Memory B cell (primary cell): Measurements from ENCODE around the gene SH2B2.
"Not testable (repeated sequence)": the region's sequence is repeated elsewhere in the genome, so short reads cannot be mapped to it uniquely, and the experiment has no call there.

ENCODE experiments used
- ATAC-seq: fragments of 150-1000 bp; cut with Tn5 transposase; 2 replicates; pipeline ENCODE4 v1.10.0; 2021; ENCODE audit warnings: low read depth, mild to moderate bottlenecking, moderate library complexity
- DNase-seq, 2 donors: peaks; one replicate each; pipeline ENCODE4 v3.0.0; 2022; ENCODE audit warnings: low spot score in 2 of 2
- H3K27ac Mint-ChIP-seq: one replicate; pipeline ENCODE4 v1.8.0; 2022; ENCODE audit warnings: mild to moderate bottlenecking, moderate library complexity, mixed read lengths
- H3K27me3 Mint-ChIP-seq: one replicate; pipeline ENCODE4 v1.8.0; 2022; ENCODE audit warnings: mixed read lengths
- H3K36me3 Mint-ChIP-seq: one replicate; pipeline ENCODE4 v1.8.0; 2022; ENCODE audit warnings: mild to moderate bottlenecking, mixed read lengths
- H3K4me1 Mint-ChIP-seq: one replicate; pipeline ENCODE4 v1.8.0; 2022; ENCODE audit warnings: mixed read lengths
- H3K4me3 Mint-ChIP-seq: one replicate; pipeline ENCODE4 v1.8.0; 2022; ENCODE audit warnings: mild to moderate bottlenecking, moderate library complexity, mixed read lengths
- H3K9me3 Mint-ChIP-seq: one replicate; pipeline ENCODE4 v1.8.0; 2022; ENCODE audit warnings: mixed read lengths

SH2B2 gene

GRCh38 chr7:102300643-102301221 lies 14.1 kb downstream of the SH2B2 start:
- no peaks in the 10 kb centered on the region for H3K27me3 Mint-ChIP-seq
- no peaks in the 10 kb centered on the region for H3K9me3 Mint-ChIP-seq
- H3K27ac Mint-ChIP-seq: peak overlapping the region; percentile 50
- peaks cover 14% of the 10 kb centered on the region for H3K36me3 Mint-ChIP-seq
- ATAC-seq: no peak
- H3K4me1 Mint-ChIP-seq: peaks cover 44% of the 10 kb centered on the region
- no peak for DNase-seq
- no peak overlapping the region for H3K4me3 Mint-ChIP-seq

- H3K36me3 Mint-ChIP-seq: peaks cover 14% of the 10 kb centered on the region
- DNase-seq, H3K4me3 Mint-ChIP-seq, H3K27ac Mint-ChIP-seq, ATAC-seq, H3K27me3 Mint-ChIP-seq, H3K9me3 Mint-ChIP-seq: not testable (repeated sequence)
- H3K4me1 Mint-ChIP-seq: peaks cover 38% of the 10 kb centered on the region
Observed at GRCh38 chr7:102301367-102301766, 14.7 kb downstream of the SH2B2 start.

- Mint-ChIP-seq H3K4me1 (peaks cover 40% of the 10 kb centered on the region), H3K4me3 (no peak overlapping the region), H3K27me3 (no peaks in the 10 kb centered on the region), H3K9me3 (no peaks in the 10 kb centered on the region), H3K27ac (no peak overlapping the region), H3K36me3 (peaks cover 14% of the 10 kb centered on the region)
- DNase-seq (no peak), ATAC-seq (no peak)
Observed at GRCh38 chr7:102302025-102302424, 15.4 kb downstream of the SH2B2 start.

GRCh38 chr7:102303669-102304422 lies 17.2 kb downstream of the SH2B2 start:
- H3K9me3 Mint-ChIP-seq: no peaks in the 10 kb centered on the region
- H3K4me1 Mint-ChIP-seq: peaks cover 32% of the 10 kb centered on the region
- peak overlapping the region; percentile 49 for H3K4me3 Mint-ChIP-seq

DNA sequence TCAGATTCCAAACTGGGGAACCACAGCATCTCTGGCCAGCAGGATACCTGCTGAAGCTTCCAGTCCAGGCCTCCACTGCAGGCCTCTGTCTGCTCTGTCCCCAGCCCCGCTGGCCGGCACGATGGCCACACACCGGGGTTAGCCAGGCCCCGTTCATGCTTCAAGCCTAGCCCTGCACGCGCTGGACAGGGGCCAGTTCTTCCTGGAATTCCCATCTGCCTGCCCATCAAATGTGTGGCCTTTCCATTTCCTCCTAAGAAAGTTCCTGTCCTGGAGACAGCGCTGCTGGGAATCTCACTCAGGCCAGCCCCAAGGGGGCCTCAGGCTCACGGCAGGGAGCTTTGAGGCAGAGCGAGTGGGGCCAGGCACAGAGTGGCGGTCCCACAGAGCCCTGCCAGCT lies 18.0 kb downstream of the SH2B2 start:
- Mint-ChIP-seq H3K4me1 (peaks cover 34% of the 10 kb centered on the region), H3K4me3 (no peak overlapping the region), H3K27me3 (no peaks in the 10 kb centered on the region), H3K36me3 (peaks cover 14% of the 10 kb centered on the region), H3K9me3 (no peaks in the 10 kb centered on the region), H3K27ac (no peak overlapping the region)
- ATAC-seq: no peak
- DNase-seq: no peak

More at GRCh38 chr7:102303669-102304422, 17.2 kb downstream of the SH2B2 start:
- H3K36me3 Mint-ChIP-seq: peaks cover 10% of the 10 kb centered on the region
- DNase-seq (no peak), ATAC-seq (no peak)
- no peaks in the 10 kb centered on the region for H3K27me3 Mint-ChIP-seq
- peak overlapping the region; percentile 81 for H3K27ac Mint-ChIP-seq

GRCh38 chr7:102305414-102306268 lies 19.0 kb downstream of the SH2B2 start:
- H3K4me1 Mint-ChIP-seq: peaks cover 37% of the 10 kb centered on the region
- peak overlapping the region; percentile 66 for H3K4me3 Mint-ChIP-seq
- H3K27ac Mint-ChIP-seq: peak overlapping the region; percentile 94
- peak; percentile 1 for ATAC-seq
- no peaks in the 10 kb centered on the region for H3K27me3 Mint-ChIP-seq
- DNase-seq: no peak
- no peaks in the 10 kb centered on the region for H3K9me3 Mint-ChIP-seq
- peaks cover 18% of the 10 kb centered on the region for H3K36me3 Mint-ChIP-seq

DNA sequence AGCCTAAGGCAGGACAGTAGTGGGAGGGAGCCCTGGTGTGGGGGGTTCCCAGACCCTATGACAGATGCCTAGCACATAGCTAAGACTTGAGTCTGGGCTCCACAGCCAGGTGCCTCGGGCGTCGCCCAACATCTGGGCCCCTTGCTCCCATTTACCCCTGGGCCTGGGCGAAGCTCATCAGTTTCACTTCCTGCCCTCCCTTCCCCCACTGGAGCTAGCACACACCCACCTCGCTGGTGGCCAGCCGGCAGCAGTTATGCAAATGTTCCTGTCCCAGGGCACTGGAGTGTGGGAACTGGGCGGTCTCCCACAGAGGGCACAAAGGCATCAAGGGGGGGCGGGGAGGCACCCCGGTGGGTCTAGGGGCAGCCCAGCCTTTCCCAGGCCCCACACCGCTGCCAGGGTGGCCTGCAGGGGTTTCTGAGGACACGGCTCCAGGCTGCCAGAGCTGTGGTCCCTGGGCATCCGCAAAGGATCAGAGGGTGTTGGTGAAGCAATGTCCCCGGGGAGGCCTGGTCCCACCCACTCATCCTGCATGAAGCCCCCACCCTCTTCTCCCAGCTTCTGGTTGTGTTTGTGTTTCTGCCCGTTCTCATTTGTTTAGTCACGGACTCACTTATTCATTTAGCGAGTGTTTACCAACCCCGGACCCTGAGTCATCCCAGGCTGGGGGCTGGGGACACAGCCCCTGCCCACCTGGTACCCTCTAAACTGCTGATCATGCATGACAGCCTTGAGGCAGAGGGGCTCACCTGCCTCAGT lies 20.4 kb downstream of the SH2B2 start:
- DNase-seq (peak; percentile 68 to 81), ATAC-seq (peak; percentile 88)
- Mint-ChIP-seq H3K4me1 (peaks cover 41% of the 10 kb centered on the region), H3K4me3 (peak overlapping the region; percentile 78), H3K27me3 (no peaks in the 10 kb centered on the region), H3K27ac (peak overlapping the region; percentile 94), H3K9me3 (no peaks in the 10 kb centered on the region), H3K36me3 (peaks cover 24% of the 10 kb centered on the region)

DNA sequence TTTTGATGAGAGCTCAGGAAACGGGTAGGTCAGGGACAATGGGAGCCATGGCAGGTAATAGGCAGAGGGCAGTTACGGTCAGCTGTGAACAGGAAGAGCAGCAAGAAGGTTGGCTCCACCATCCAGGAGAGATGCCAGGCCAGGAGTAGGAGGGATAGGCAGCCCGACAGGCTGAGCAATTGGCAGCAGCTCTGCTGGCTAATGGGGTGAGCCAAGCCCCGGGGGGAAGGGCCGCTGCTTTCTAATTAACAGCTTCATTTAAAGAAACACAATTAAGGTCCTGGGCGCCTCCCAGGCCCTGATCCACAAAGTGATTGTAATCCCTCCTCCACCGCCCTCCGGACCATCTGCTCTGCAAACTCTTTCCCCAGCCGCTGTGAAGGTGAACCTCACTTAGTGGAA lies 23.7 kb downstream of the SH2B2 start:
- Mint-ChIP-seq H3K27me3 (no peaks in the 10 kb centered on the region), H3K9me3 (no peaks in the 10 kb centered on the region), H3K4me1 (peaks cover 25% of the 10 kb centered on the region), H3K4me3 (no peak overlapping the region), H3K27ac (no peak overlapping the region), H3K36me3 (peaks cover 17% of the 10 kb centered on the region)
- ATAC-seq (no peak), DNase-seq (no peak)

DNA sequence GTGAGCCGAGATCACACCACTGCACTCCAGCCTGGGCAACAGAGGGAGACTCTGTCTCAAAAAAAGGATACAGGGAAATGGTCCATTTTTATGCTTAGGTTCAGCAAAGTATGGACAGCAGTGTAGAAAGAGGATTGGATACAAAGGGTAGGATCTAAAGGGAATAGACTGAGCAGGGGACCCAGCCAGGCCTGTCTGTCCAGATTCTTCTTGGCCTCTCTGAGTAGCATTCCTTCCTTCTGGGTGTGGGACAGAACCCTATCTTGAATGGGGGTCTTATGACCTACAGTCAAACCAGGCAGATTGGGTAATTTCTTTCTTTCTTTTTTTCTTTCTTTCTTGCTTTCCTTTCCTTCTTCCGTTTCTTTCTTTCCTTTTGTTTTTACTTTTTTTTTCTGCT lies 25.6 kb downstream of the SH2B2 start:
- H3K4me3 Mint-ChIP-seq: no peak overlapping the region
- no peak for DNase-seq
- no peaks in the 10 kb centered on the region for H3K27me3 Mint-ChIP-seq
- H3K4me1 Mint-ChIP-seq: peaks cover 20% of the 10 kb centered on the region
- H3K27ac Mint-ChIP-seq: peak overlapping the region; percentile 48
- peaks cover 24% of the 10 kb centered on the region for H3K36me3 Mint-ChIP-seq
- ATAC-seq: no peak
- no peaks in the 10 kb centered on the region for H3K9me3 Mint-ChIP-seq

- Mint-ChIP-seq H3K4me1 (peaks cover 18% of the 10 kb centered on the region), H3K36me3 (peaks cover 31% of the 10 kb centered on the region), H3K27me3 (no peaks in the 10 kb centered on the region), H3K9me3 (no peaks in the 10 kb centered on the region), H3K27ac (no peak overlapping the region), H3K4me3 (no peak overlapping the region)
- no peak for DNase-seq
- no peak for ATAC-seq
Observed at GRCh38 chr7:102313997-102314780, 27.5 kb downstream of the SH2B2 start.

DNA sequence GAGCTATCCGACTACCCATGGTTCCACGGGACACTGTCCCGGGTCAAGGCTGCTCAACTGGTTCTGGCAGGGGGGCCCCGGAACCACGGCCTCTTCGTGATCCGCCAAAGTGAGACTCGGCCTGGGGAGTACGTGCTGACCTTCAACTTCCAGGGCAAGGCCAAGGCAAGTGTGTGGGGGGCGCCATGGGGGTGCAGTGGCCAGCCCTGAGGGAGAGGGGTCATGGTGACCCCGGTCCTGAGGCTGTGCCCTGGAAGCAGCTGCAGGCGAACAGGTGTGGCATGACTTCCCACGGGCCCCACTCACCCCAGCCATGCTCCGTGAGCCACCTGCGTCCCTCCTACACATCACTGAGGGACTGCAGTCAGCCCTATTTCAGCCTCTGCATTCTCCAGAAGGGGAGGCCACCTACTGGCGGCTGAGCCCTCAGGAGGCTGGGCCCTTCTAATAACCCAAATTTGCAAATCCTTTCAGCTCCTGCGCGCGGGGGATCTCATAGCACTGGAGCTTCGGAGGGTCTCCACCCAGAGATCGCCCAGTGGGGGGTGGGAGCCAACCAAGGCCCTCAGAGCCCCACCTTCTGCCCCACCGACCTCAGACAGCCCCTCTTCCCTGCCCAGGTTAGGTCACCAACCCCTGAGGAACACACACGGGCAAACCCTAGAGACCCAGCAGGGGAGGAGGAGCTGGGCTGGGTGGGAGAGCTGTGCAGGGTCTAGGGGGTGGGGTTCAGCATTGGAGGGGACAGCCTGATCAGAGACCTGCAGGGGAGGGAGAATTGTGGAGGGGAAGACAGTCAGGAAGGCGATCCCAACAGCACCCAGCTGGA lies 30.8 kb downstream of the SH2B2 start:
- Mint-ChIP-seq H3K36me3 (peaks cover 31% of the 10 kb centered on the region), H3K4me3 (no peak overlapping the region), H3K4me1 (peaks cover 26% of the 10 kb centered on the region), H3K27me3 (no peaks in the 10 kb centered on the region), H3K9me3 (no peaks in the 10 kb centered on the region), H3K27ac (peak overlapping the region; percentile 25)
- DNase-seq: no peak
- peak; percentile 40 for ATAC-seq

DNA sequence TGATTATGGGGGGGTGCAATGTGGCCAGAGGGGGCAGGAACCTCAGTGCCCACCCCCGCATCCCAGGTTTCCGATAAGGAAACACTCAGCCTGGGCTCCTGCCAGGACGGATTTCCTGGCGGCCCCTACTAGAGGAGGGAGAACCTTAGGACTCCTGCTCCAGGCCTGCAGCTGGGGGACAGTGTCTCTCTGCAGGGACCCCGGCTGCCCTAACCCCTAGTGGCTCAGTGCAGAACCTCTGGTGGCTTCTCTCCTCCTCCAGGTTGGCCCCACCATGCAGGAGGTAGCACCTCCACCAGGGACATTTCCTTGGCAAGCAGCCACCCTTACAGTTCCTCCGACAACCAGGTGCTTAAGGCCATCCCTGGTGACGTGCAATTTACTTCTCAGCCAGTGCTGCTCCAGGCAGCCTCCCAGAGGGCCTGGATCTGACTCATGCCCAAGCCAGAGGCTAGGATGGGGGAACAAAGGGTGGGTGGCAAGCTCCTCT lies 31.9 kb downstream of the SH2B2 start:
- ATAC-seq (no peak), DNase-seq (no peak)
- Mint-ChIP-seq H3K27me3 (no peaks in the 10 kb centered on the region), H3K4me3 (no peak overlapping the region), H3K36me3 (peaks cover 37% of the 10 kb centered on the region), H3K4me1 (peaks cover 27% of the 10 kb centered on the region), H3K9me3 (no peaks in the 10 kb centered on the region), H3K27ac (no peak overlapping the region)
